Subcutaneous abdominal adipose tissue (tissue), 5 donors: ENCODE results near the gene SLC2A13.

Experiments used
- H3K27ac ChIP-seq: one replicate; pipeline ENCODE4 v1.7.0; 2013; ENCODE audit warnings: low read depth, mild to moderate bottlenecking, inconsistent platforms, low read length, moderate library complexity
- H3K27me3 ChIP-seq, 5 donors: one replicate each; pipeline ENCODE4 v1.7.0; 2013; ENCODE audit warnings: low read length in 5 of 5, inconsistent platforms in 1 of 5; ENCODE audit not compliant: control insufficient read depth in 5 of 5, insufficient read depth in 4 of 5
- H3K36me3 ChIP-seq, 5 donors: one replicate each; pipeline ENCODE4 v1.7.0; 2013; ENCODE audit warnings: low read length in 5 of 5; ENCODE audit not compliant: control insufficient read depth in 5 of 5, insufficient read depth in 5 of 5
- H3K4me1 ChIP-seq, 5 donors: one replicate each; pipeline ENCODE4 v1.7.0; 2013; ENCODE audit warnings: low read length in 5 of 5, mild to moderate bottlenecking in 3 of 5, moderate library complexity in 1 of 5; ENCODE audit not compliant: control insufficient read depth in 5 of 5, insufficient read depth in 5 of 5
- H3K4me3 ChIP-seq, 5 donors: one replicate each; pipeline ENCODE4 v1.7.0; 2013; ENCODE audit warnings: low read length in 5 of 5, low read depth in 1 of 5
- H3K9ac ChIP-seq, 5 donors: one replicate each; pipeline ENCODE4 v1.7.0; 2013; ENCODE audit warnings: low read length in 5 of 5, mild to moderate bottlenecking in 4 of 5, moderate library complexity in 3 of 5
- H3K9me3 ChIP-seq, 5 donors: one replicate each; pipeline ENCODE4 v1.7.0; 2013; ENCODE audit warnings: low read length in 5 of 5; ENCODE audit not compliant: control insufficient read depth in 5 of 5
- donor health status: healthy.
- donor health status: healthy.
- donor health status: healthy.
- donor health status: healthy.
- donor health status: healthy.

The SLC2A13 gene

DNA sequence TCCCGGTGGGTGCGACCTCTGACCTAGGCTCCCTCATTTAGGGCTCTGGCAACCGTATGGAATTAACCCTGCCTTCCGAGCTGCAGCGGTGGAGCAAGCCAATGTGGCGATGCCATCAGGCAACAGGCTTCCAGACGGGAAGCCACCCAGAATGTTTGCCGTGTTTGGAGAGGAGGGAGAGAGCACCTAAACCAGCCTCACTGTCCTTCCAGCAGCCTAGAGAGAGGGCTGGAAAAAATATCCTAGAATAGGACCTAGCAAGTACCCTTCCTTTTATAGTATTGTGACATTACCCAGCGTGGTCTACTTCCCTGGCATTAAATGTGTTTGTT is 287 bp upstream of the SLC2A13 start:
- H3K27ac ChIP-seq: peak overlapping the region; percentile 28
- H3K9ac ChIP-seq: peak overlapping the region in 4 of 5 donors; percentile 2 to 54 (median 12)
- H3K4me3 ChIP-seq: peak overlapping the region; percentile 70 to 90 (median 84)
- H3K9me3 ChIP-seq: no peaks in the 10 kb centered on the region
- no peaks in the 10 kb centered on the region for H3K36me3 ChIP-seq
- no peaks in the 10 kb centered on the region for H3K27me3 ChIP-seq
- H3K4me1 ChIP-seq: peaks cover 0 to 35% (median 31%) of the 10 kb centered on the region in 5 donors

DNA sequence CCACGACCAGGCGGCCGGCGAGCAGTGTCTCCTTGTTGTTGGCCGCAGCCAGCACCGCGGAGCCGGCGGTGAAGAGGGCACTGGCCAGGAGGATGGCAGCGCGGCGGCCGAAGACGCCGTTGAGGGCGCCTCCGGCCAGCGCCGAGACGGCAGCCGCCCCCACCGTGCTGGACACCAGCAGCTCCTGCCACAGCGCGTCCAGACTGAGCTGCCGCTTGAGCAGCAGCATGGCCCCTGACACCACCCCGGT is 691 bp downstream of the SLC2A13 start:
- H3K36me3 ChIP-seq: no peaks in the 10 kb centered on the region
- H3K27me3 ChIP-seq: no peaks in the 10 kb centered on the region
- H3K4me3 ChIP-seq: peak overlapping the region in 4 of 5 donors; percentile 78 to 86 (median 84)
- peaks cover 0 to 35% (median 31%) of the 10 kb centered on the region in 5 donors for H3K4me1 ChIP-seq
- H3K9ac ChIP-seq: peak overlapping the region in 4 of 5 donors; percentile 76 to 83 (median 79)
- H3K9me3 ChIP-seq: no peaks in the 10 kb centered on the region
- peak overlapping the region; percentile 59 for H3K27ac ChIP-seq

- Histone ChIP-seq H3K9me3 (no peaks in the 10 kb centered on the region), H3K36me3 (no peaks in the 10 kb centered on the region), H3K4me3 (peak overlapping the region; percentile 59 to 86 (median 83)), H3K4me1 (peaks cover 0 to 35% (median 31%) of the 10 kb centered on the region in 5 donors), H3K9ac (peak overlapping the region; percentile 35 to 83 (median 78)), H3K27me3 (no peaks in the 10 kb centered on the region), H3K27ac (peak overlapping the region; percentile 59)
These were observed 1.2 kb downstream of the SLC2A13 start for GRCh38 chr12:40104461-40105264.

DNA sequence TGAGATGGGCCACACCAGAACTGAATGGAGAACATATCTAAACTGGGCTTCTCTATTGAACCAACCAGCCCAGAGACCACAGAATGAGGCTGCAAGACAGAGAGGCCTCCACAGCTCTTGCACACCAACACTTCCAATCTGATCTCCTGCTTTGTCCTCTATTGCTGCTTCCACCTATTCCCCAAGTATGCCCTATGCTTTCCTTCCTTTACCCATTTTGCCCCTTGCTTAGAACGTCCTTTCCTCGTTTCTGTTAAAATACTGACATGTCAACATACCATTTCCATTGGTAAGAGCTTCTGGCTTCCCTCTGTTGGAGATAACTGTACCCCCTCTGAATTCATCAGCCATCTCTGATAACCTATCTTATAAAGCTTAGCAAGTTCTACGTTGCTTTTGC is 2.8 kb downstream of the SLC2A13 start:
- no peak overlapping the region for H3K27ac ChIP-seq
- H3K4me1 ChIP-seq: peaks cover 0 to 35% (median 31%) of the 10 kb centered on the region in 5 donors
- H3K27me3 ChIP-seq: no peaks in the 10 kb centered on the region
- H3K4me3 ChIP-seq: no peak overlapping the region
- no peak overlapping the region for H3K9ac ChIP-seq
- no peaks in the 10 kb centered on the region for H3K36me3 ChIP-seq
- no peaks in the 10 kb centered on the region for H3K9me3 ChIP-seq

DNA sequence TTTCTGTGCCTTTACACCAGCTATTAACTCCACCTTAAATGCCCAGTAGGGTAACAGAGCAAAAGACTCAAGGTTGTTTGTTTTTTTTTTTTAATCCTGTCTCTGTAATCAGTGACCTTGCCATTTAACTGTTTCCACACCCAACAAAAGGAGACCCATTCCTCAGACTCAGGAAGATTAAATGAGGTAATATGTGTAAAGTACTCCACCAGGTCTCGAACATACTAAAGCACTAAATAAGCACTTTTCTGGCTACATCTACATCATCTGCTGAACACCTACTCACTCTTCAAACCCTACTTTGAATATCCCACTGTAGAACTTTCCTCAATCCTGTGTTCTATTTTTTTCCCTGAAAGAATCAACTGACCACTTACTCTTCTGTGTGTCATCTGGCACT is 4.1 kb downstream of the SLC2A13 start:
- Histone ChIP-seq H3K9ac (no peak overlapping the region), H3K4me3 (no peak overlapping the region), H3K27me3 (no peaks in the 10 kb centered on the region), H3K9me3 (no peaks in the 10 kb centered on the region), H3K4me1 (peaks cover 0 to 29% (median 24%) of the 10 kb centered on the region in 5 donors), H3K27ac (no peak overlapping the region), H3K36me3 (no peaks in the 10 kb centered on the region)

DNA sequence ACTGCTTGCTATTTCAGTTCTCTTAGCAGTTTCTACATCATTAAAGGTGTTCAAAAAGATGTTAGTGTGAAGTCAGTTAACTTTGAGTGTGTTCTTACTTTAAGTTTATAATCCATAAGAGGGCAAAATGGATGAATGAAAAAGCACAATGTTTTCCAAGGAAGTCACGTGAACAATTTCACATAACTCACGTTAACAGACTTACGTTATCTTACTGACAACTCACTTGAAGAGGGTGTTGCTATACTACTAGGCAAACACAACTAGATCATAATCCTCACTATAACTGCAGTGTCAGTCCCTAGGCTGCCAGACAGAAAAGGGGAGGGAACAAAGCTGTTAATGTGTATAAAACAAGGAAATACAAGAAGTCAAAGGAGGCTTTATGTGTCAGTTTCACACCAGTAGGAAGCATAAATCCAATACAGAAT is 6.4 kb downstream of the SLC2A13 start:
- Histone ChIP-seq H3K36me3 (no peaks in the 10 kb centered on the region), H3K9me3 (no peaks in the 10 kb centered on the region), H3K4me3 (no peak overlapping the region), H3K4me1 (peaks cover 0 to 14% (median 8%) of the 10 kb centered on the region in 5 donors), H3K27ac (no peak overlapping the region), H3K9ac (no peak overlapping the region), H3K27me3 (no peaks in the 10 kb centered on the region)

- Histone ChIP-seq H3K27me3 (no peaks in the 10 kb centered on the region), H3K9ac (no peak overlapping the region)
These were observed 7.3 kb downstream of the SLC2A13 start for GRCh38 chr12:40098406-40099145.

GRCh38 chr12:40093512-40093911 is 12.4 kb downstream of the SLC2A13 start:
- Histone ChIP-seq H3K9me3 (no peaks in the 10 kb centered on the region), H3K27ac (no peak overlapping the region), H3K9ac (no peak overlapping the region), H3K36me3 (no peaks in the 10 kb centered on the region), H3K4me1 (no peaks in the 10 kb centered on the region), H3K27me3 (no peaks in the 10 kb centered on the region), H3K4me3 (no peak overlapping the region)

More at GRCh38 chr12:40098406-40099145, 7.3 kb downstream of the SLC2A13 start:
- Histone ChIP-seq H3K9me3 (no peaks in the 10 kb centered on the region), H3K4me1 (peaks cover 0 to 5% (median 0%) of the 10 kb centered on the region in 5 donors), H3K36me3 (no peaks in the 10 kb centered on the region), H3K4me3 (no peak overlapping the region), H3K27ac (no peak overlapping the region)

DNA sequence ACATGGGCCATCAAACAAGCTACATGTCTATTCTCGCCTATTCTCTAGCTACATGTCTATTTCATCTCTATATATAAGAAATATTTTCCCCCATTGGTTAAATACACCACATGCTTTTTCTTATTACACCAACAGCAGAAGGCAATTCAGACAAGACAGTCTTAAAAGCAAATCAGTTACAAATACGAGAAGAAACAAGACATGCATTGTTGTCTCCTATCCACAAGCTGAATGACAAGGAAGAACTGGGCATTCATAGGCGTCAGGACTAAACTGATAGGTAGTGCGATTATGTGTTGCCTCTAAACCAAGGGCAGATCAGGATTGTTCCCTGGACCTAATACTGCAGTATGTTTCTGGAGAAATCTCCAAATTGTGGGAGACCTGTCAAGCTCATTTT is 19.4 kb downstream of the SLC2A13 start:
- no peaks in the 10 kb centered on the region for H3K4me1 ChIP-seq
- H3K9ac ChIP-seq: no peak overlapping the region
- H3K27me3 ChIP-seq: no peaks in the 10 kb centered on the region
- peaks cover 0 to 4% (median 0%) of the 10 kb centered on the region in 5 donors for H3K36me3 ChIP-seq
- H3K27ac ChIP-seq: no peak overlapping the region
- H3K4me3 ChIP-seq: no peak overlapping the region
- no peaks in the 10 kb centered on the region for H3K9me3 ChIP-seq

DNA sequence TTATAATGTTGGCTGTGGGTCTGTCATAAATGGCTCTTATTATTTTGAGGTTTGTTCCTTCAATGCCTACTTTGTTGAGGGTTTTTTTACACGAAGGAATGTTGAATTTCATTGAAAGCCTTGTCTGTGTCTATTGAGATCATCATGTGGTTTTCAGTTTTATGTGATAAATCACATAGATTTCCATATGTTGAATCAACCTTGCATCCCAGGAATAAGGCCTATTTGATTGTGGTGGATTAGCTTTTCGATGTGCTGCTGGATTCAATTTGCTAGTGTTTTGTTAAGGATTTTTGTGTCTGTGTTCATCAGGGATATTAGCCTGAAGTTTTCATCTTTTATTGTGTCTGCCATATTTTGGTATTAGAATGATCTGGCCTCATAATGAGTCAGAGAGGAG is 27.6 kb downstream of the SLC2A13 start:
- no peak overlapping the region for H3K4me3 ChIP-seq
- H3K9me3 ChIP-seq: peaks cover 0 to 9% (median 0%) of the 10 kb centered on the region in 5 donors
- H3K27ac ChIP-seq: no peak overlapping the region
- H3K9ac ChIP-seq: no peak overlapping the region
- no peaks in the 10 kb centered on the region for H3K27me3 ChIP-seq
- H3K36me3 ChIP-seq: no peaks in the 10 kb centered on the region
- H3K4me1 ChIP-seq: no peaks in the 10 kb centered on the region
